ENCODE data around the gene TMEM231.
A peak's percentile ranks its signal among the peaks of the same experiment; 100 is the strongest.
"Not testable (repeated sequence)": the region's sequence is repeated elsewhere in the genome, so short reads cannot be mapped to it uniquely, and the experiment has no call there.

Gene TMEM231

DNA sequence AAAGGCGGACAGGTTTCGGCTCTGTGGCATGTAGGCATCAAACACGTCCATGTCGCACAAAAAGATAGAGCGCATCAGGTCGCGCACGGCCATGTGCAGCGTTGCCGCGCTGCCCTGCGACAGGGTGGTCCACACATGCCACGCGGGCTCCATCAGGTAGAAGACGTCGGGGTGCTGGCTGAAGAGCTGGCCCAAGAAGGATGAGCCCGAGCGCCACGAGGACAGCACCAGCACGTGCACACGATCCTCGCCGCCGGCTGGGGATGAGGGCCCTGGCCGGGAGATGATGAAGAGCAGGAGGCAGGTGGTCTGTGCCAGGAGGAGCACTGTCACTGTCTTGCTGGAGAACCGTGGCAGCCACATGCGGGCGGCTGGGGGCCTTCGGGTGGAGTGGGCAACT lies 26.1 kb downstream of the TMEM231 start:
- no peak for DNase-seq

DNA sequence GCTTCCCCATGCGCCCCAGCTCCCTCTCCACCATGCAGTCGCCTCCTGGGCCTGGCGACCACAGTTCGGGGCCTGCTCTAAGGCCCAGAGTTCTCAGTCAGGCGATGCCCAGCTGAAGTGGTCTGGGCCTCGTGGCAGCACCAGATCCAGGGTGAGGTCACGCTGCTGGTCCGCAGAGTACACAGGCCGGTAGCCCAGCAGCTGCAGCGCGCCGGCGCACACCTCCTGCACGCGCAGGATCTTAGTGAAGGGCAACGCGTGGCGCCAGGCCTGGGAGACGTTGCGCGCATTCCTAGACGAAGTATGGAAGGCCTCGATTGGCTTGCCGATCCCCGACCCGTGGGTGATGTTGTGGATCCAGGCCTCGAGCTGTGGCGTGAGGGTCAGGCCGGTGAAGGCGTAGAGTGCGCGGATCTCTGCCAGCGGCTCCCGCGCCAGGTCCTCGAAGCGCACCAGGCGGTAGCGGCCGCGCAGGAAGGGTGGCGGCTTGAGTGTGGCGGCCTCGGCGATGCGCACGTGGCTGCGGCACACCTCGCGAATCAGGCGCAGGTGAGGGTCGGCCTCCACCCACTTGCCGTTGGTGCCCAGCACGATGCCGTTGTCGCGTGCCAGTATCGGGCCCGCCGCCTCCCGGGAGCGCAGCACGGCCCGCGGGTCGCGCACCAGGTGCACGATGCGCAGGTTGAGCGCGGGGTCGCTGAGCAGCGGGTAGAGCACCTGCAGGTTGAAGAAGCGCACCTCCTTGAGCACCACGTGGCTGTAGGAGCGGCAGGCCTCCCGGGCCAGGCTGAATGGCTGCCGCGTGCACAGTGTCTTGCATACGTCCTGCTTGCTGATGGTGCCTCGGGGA lies 26.8 kb downstream of the TMEM231 start:
- DNase-seq, result no peak

DNA sequence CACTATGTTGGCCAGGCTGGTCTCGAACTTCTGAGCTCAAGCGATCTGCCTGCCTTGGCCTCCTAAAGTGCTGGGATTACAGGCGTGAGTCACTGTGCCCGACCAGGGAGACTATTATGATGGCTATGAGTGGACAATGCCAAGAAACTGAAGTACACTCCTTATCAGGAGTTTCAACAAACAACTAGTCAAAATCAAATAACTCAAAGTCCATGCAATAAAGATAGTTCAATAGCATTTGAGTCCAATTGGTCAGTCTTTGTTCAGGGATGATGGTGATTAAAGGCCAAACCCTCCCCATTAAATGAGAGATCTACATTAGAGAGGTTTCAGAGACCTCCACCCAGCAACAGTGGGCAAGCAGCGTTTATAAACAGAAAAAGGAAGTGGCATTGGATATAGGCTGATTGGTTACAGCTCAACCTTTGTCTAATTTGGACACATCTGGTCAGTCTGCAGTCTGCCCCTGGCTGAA lies 28.2 kb downstream of the TMEM231 start:
- DNase-seq, result no peak

DNA sequence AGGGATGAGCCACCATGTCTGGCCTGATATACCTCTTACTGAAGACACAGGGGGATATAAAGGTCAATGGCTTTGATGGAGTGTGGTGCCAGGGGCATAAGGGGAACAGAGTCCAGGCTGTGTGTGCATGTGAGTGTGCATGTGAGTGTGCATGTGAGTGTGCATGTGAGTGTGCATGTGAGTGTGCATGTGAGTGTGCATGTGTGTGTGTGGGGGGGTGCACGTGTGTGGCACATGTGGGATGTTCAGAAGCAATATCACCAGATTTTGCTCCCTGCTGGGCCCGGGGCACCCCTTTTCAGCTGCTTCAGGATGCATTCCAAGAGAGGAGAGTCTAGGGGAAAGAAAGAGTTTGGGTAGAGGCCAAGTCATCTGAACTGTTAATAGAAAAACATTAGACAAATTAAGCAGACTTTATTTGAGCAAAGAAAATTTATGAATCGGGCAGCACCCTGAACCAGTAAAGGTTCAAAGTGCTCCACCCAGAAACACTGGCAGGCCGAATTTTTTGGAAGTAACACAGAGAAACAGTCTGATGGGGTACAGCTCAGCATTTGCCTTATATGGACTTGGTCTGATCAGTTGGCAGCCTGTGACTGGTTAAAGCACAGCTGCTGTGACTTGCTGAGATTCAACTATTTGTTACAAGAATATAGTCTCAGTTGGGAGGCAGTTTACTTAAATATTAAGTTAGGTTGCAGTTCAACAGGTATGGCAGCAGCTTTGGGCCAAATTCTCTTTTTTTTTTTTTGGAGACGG lies 29.8 kb downstream of the TMEM231 start:
- no peak for DNase-seq

DNA sequence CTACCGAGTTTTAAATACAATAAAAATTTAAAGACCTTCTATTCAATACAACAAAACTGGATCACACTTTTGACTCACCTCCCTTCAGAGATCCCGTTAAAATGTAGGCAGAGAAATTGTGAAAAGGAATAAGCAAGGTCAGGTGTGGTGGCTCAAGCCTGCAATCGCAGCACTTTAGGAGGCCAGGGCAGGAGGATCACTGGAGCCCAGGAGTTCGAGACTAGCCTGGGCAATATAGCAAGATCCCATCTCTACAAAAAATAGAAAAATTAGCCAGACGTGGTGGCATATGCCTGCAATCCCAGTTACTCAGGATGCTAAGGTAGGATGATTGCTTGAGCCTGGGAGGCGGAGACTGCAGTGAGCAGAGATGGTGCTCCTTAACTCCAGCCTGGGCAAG lies 36.9 kb downstream of the TMEM231 start:
- no peak for DNase-seq

DNA sequence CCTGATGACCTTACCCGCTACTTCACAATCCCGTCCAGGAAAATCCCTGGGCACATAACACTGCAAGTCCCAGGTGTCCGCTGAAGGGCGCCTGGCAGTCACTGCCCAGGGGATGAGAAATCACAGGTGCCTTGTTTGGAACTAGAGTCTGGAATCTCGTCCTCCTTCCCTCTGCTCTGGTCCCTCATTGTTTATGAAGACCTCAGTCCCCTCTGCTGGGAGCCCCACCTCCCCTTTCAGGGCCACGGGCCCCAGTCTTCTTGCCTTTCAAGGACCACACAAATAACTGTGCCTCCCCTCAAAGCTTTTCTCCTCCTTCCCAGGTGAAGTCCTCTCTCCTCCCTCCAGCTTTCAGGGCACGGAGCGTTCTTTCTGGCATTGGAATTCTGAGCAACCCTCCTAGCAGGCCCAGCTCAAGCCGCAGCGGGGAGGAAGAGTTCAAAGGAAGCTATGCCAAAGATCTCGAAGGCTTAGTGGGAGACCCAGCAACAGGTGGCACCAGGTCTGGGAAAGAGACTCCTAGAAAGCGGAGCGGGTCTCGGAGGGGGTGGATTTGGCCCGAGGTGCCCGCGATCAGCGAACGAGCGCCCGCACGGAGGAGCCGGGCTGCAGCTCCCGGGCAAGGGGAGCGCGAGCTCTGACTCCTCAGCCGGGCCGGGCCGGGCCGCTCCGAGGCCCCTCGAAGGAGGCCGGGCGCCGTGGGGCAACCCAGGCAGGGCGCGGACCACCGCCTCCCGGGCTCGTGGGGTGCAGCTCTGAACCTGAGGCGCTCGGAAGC lies 39.7 kb downstream of the TMEM231 start:
- peak in 1 of 2 donors; percentile 19 for DNase-seq

DNA sequence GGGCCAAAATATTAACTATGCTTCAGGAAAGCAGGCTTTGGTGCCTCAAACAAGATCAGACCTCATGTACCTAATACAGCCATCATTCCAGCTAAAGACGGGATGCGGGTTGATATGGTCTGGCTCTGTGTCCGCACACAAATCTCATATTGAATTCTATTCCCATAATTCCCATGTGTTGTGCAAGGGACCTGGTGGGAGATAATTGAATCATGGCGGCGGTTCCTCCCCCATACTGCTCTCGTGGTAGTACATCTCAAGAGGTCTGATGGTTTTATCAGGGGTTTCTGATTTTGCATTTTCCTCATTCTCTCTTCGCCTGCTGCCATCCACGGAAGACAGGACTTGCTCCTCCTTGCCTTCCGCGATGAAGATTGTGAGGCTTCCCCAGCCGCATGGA lies 41.8 kb downstream of the TMEM231 start:
- no peak for DNase-seq

DNA sequence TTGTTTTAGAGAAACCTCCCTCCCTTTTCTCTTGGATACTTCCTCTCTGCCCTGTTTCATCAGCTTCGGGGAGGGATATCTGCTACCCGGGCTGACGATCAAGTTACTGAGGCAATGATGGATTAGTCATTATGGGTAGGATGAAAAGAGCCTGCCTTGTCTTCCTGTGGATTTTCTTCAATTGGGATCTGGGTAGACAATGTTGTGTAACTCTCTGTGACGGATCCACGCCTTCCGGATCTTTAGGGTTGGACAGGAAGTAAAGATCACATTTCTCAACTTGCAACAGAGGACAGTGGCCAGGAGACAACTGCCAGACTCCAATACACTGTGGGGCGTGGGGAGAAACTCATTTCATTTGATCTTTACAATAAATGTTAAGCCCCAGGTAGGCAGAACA lies 49.5 kb downstream of the TMEM231 start:
- DNase-seq, result no peak

DNA sequence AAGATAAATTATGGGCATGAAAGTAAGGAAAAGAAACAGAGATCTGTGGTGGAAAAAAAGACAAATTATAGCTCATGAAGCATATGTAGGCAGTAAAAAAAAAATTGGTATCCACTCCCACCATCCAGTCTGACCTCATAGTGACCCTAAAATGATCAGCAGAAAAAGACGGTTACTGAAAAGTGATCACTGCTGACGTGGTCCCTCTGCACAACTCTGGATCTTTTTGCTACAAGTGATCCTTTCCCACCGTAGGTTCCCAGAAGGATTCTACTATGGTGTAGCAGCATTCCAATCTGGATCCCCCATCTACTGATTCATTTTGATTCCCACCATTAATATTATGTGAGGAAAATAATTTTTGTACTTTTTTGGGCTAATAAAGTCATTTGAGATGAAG lies 49.9 kb downstream of the TMEM231 start:
- no peak for DNase-seq

DNA sequence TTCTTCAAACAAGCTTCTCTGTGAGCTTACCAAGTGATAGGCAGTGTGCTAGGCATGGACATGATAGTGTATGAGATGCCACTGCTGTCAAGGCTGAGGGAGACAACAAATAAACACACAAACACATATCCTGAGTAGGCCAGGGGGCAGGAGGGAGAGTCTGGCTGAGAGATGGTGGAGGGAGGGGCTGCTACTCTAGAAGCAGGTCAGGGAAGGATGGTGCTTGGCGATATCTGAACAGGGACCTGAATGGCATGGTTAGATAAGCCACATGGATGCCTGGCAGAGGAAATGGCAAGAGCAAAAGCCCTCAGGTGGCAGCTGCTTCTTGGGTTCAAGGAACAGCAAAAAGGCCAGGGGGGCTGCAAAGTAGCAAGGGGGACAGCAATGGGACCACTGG lies 52.3 kb downstream of the TMEM231 start:
- DNase-seq, result no peak

DNA sequence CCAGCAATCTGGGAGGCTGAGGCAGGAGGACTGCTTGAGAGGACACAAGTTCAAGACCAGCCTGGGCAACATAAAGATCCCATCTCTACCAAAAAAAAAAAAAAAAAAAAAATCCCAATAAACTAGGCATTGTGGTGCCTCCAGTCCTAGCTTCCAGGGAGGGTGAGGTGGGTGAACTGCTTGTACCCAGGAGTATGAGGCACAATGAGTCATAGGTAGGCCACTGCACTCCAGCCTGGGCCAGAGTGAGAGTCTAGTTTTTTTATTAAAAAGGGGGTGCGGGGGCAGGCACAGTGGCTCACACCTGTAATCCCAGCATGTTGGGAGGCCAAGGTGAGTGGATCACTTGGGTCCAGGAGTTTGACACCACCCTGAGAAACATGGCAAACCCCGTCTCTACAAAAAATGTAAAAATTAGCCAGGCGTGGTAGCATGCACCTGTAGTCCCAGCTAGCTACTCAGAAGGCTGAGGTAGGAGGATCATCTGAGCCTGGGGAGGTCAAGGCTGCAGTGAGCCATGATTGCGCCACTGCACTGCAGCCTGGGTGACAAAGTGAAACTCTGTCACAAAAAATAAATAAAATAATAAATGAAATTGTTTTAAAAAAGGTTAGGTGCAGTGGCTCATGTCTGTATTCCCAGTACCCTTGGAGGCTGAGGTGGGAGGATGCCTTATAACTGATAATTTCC lies 53.0 kb downstream of the TMEM231 start:
- DNase-seq, result no peak

DNA sequence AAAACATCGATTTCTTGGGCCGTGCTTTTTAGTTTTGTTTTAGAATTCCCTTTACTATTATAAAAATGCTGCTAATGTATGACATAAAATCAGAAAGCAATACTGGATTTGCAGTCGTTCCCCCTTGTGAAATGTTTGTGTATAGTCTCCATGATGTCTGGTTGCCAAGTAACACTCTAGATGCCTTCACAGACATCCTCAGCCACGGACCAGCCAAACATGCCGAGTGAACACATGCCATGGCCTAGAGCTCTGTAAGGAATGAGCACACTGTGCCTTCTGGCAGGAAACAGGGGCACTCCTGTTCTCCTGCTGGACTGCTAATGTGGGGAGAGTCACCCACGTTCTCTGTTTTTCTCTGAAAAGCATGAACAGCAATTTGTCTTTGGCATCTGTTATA lies 54.2 kb downstream of the TMEM231 start:
- not testable (repeated sequence) for DNase-seq

DNA sequence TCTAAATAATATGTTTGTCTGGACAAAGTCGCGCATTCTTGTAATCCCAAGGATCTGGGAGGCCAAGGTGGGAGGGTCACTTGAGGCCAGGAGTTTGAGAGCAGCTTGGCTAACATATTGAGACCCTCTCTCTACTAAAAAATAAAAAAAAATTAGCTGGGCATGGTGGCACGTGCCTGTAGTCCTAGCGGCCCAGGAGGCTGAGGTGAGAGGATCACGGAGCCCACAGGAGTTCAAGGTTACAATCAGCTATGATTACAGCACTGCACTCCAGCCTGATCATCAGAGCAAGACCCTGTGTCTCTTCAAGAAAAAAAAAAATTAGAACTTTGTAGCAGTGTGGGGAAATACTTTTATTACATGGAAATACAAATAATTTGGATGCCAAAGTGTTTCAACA lies 54.7 kb downstream of the TMEM231 start:
- DNase-seq, result no peak

DNA sequence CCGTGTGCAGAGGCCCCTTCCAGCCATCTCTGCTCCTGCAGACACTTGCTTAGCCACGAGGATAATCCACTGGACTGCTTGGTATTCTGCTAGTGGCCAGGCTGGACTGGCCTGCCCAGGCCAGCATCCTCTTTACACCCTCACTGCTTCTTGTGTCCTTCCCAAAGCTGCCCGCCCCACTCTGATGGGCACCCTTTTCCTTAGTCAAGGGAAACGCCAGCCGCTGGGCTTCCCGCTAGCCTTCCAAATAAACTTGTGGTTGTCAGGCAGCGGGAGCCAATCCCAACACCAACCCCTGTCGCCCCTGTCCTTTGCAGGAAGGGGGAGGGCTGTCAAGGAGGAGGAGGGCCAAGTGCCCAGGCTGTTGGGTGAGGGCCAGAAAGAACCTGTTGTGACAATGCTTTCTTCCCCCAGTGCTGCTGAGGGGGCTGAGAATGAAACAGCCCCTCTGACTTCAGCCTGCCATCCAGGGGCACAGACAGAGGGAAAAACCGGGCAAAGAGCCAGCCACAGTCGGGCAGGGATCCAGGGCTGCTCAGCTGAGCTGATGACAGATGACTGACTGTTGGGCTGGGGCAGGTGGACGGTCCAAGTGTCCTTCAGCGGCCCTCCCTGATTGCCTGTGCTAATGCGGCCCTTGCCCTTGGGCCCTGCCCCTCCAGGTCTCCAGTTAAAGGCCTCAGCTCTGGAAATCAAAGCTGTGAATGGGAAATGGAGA lies 57.3 kb downstream of the TMEM231 start:
- DNase-seq, result peak in 1 of 2 donors; percentile 75

DNA sequence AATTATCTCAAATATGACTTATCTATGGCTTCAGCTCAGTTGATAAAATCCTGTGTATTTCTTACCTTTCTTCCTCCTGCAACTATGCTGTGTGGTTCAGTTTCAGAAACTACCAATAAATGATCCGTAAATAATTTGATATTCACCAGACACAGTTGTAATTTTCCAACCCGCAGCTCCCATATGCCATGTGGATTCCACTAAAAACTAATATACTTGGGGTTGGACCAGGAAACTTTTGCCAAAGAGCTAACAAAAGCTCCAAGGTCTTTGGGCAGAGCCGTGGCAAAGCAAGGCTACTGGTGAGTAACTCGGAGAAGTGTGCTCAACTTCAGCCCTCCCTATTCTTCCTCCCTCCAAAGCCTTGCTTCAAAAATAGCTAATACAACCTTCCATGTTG lies 58.5 kb downstream of the TMEM231 start:
- peak in 1 of 2 donors; percentile 17 for DNase-seq

DNA sequence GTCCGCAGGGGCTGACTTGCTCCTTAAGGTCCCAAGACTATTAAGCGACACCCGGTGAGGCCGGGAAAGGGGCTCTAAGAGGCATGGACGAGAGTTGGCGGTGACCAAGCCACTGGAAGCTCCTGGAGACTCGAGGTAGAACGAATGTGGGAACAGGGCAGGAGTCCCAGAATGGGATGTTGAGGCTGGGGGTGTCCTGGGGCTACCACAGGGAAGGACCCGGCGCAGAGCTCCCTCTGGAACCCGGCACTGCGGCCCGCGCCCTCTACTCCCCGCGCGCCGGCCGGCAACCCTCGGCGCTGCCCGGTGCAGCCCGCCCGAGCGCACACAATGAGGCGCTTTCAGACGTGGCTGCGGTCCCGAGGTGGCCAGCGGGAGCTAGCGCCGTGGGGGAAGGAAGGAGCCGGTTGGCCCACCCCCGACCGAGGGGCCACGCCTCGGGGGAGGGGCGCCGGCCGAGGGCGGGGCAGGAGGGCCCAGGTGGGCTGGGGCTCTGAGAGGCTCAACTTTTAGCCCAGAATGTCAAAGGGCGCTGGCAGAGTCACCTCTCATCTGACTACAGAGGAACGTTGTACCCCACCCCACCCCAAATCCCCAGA lies 60.9 kb downstream of the TMEM231 start, which contains the start of gene CHST6:
Gene CHST6 (minus strand): TSS at position 366 of the 599 bp plus-strand sequence. CDS start 15,613 bp downstream, outside the sequence.
- DNase-seq, result peak; percentile 36 to 72

DNA sequence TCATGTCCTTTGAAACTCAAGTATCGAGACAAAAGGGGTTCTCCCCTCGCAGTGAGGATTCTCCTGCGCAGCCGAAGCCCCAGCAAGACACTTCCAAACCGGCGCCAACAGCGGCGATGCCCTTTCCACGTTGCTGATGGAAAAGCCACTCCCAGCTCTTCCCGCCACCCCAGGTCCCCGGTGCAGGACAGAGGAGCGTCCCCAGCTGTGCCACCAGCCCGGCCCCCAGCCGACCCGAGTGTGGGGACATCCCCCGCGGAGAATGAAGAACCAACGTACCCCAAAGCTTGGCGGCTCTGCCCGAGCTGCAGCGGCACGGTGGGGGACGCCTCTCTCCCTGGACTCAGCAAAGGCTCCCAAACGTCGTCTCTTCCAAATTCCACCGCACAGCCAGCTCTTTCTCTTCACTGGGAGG lies 61.4 kb downstream of the TMEM231 start:
- DNase-seq, result peak in 1 of 2 donors; percentile 58

DNA sequence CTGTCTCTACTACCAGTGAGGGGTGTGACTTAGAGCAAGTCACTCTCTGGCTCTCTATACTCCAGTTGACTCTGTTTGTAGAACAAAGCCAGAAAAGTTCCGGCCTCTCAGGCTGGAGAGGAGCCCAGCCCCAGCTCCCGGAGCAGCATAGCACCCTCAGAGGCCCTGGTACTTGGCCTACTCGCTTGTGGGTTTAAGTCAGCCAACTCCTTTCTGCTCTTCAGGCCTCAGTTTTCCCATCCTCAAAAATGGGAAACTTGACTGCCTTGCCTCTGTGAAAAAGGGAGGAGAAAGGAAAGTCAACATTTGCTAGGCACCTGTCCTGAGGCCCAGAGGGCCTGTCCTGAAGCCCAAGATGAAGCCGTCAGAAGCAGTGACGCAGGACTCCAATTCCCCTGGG lies 61.9 kb downstream of the TMEM231 start:
- DNase-seq, result no peak

DNA sequence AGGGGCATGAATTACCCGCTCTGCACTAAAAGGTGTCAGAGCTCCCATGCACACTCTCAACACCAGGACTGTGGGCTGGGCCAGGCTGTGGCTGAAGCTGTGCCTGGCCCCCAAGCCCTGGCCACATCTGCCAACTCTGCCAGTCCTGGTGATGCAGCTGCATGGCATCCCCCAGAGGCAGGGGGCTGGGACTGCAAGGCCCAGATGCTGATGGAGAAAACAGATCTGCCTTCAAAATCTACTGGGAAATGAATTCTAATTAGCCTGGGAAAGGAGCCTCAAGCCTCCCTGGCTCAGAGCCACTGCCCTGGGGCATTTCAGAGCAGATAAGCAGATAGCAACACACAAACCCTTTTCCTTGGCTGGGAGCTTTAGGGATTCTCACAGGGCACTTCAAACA lies 64.2 kb downstream of the TMEM231 start:
- DNase-seq, result peak; percentile 75 to 81

DNA sequence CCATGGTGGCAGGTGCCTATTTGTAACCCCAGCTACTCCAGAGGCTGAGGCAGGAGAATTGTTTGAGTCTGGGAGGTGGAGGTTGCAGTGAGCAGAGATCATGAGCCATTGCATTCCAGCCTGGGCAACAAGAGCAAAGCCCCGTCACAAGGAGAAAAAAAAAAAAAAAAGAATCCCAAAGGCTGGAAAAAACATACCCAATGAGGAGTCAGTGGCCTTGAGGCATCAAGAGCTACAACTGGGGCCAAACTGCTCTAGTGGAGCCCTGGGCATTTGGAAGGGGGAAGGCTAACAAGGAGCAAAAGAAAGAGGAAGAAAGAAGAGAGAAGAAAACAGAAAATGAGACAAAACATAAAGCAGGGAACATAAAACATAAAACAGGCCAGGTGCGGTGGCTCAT lies 67.7 kb downstream of the TMEM231 start:
- DNase-seq, result no peak
